SK-N-SH treated with all-trans-retinoic acid at 6 μM for 48 hours (cell line): ENCODE measurements around the gene URB1.

ENCODE experiments used
- ARNTL ChIP-seq: fragments of 450-650 bp; formaldehyde crosslinking; IDR thresholded peaks from 2 replicates; pipeline ENCODE4 v1.5.0; 2020; ENCODE audit warnings: low read depth, mild to moderate bottlenecking, moderate library complexity, borderline replicate concordance
- BACH2 ChIP-seq: fragments of 250-450 bp; sonication (Bioruptor Pico); IDR thresholded peaks from 2 replicates; pipeline ENCODE4 v1.9.0; 2021; ENCODE audit warnings: mild to moderate bottlenecking, borderline replicate concordance
- CSDC2 ChIP-seq: fragments of 250-450 bp; sonication (Bioruptor Pico); IDR thresholded peaks from 2 replicates; pipeline ENCODE4 v1.5.0; 2020; ENCODE audit warnings: mild to moderate bottlenecking, moderate library complexity
- ESRRG ChIP-seq: fragments of 250-450 bp; sonication (Bioruptor Pico); IDR thresholded peaks from 2 replicates; pipeline ENCODE4 v1.6.1; 2021; ENCODE audit warnings: mild to moderate bottlenecking
- ISL1 ChIP-seq: fragments of 250-450 bp; sonication (Bioruptor Pico); IDR thresholded peaks from 2 replicates; pipeline ENCODE4 v2.1.2; 2022; ENCODE audit warnings: mild to moderate bottlenecking, moderate library complexity
- RARB ChIP-seq: fragments of 250-450 bp; sonication (Bioruptor Pico); IDR thresholded peaks from 2 replicates; pipeline ENCODE4 v1.8.0; 2021; ENCODE audit warnings: mild to moderate bottlenecking, moderate library complexity
- SNAI2 ChIP-seq: fragments of 250-450 bp; sonication (Bioruptor Pico); IDR thresholded peaks from 2 replicates; pipeline ENCODE4 v1.5.0; 2020; ENCODE audit warnings: mild to moderate bottlenecking, moderate library complexity
- TCF4 ChIP-seq: fragments of 250-450 bp; sonication (Bioruptor Pico); IDR thresholded peaks from 2 replicates; pipeline ENCODE4 v1.8.0; 2021; ENCODE audit warnings: mild to moderate bottlenecking, moderate library complexity, borderline replicate concordance
- ZC3H10 ChIP-seq: fragments of 250-450 bp; sonication (Bioruptor Pico); IDR thresholded peaks from 2 replicates; pipeline ENCODE4 v1.5.1; 2021; ENCODE audit warnings: mild to moderate bottlenecking, moderate library complexity
- ZFP3 ChIP-seq: fragments of 250-450 bp; sonication (Bioruptor Pico); IDR thresholded peaks from 2 replicates; pipeline ENCODE4 v1.5.0; 2020; ENCODE audit warnings: mild to moderate bottlenecking, moderate library complexity
- TF ChIP-seq, protein P1 (sequence below): fragments of 250-450 bp; sonication (Bioruptor Pico); IDR thresholded peaks from 2 replicates; pipeline ENCODE4 v1.5.1; 2020; ENCODE audit warnings: low read depth, mild to moderate bottlenecking, moderate library complexity
- TF ChIP-seq, protein P2 (sequence below): fragments of 250-450 bp; sonication (Bioruptor Pico); IDR thresholded peaks from 2 replicates; pipeline ENCODE4 v1.8.0; 2020; ENCODE audit warnings: mild to moderate bottlenecking, moderate library complexity, borderline replicate concordance
- TF ChIP-seq, protein P3 (sequence below): fragments of 250-450 bp; sonication (Bioruptor Pico); IDR thresholded peaks from 2 replicates; pipeline ENCODE4 v1.5.0; 2020; ENCODE audit warnings: mild to moderate bottlenecking, moderate library complexity

DNA sequence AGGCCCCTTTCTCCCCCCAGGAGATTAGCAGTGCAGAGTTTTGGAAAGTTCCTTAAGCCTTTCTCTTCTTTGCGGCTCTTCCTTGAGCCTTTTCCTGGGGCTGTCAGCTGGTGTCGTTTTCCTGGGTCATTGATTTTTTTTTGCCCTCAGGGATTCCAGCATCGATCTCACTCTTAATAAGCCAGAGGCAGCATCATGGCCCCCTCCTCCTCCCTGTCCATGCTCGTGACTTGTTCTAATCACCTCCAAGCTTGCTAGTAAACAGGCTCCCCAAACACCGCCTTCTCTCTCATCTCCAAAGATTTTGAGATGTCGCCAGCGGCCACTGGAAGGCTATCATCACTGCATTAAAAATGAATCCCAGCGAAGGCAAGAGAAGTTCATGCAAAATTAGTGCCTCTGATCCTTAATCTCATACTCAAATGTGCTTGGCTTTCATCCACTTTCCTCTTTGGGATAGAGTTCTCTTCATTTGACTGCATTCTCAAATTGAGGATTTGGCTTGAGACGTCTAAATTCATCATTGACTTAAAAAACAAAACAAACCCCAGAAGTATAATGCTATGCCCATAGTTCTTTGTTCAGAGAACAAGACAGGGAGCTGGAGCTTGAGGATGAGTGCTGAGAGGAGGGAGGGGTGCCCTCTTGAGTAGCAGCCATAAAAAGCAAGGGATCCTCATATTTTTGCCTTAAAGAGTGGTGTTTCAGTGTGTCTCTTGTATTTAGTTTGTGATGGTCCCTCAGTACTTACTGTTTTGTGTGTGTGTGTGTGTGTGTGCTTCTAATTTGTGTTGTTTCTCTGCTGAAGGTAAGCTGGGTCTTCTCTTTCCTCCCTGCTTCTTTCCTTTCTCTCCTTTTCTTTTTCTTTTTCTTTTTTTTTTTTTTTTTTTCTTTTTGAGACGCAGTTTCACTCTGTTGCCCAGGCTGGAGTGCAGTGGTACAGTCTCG is 22.9 kb upstream of the URB1 start:
- TF ChIP-seq ZC3H10, result no peak
- TF ChIP-seq TCF4 (CRISPR knock-in tag), result no peak
- TF ChIP-seq, protein P1, sequence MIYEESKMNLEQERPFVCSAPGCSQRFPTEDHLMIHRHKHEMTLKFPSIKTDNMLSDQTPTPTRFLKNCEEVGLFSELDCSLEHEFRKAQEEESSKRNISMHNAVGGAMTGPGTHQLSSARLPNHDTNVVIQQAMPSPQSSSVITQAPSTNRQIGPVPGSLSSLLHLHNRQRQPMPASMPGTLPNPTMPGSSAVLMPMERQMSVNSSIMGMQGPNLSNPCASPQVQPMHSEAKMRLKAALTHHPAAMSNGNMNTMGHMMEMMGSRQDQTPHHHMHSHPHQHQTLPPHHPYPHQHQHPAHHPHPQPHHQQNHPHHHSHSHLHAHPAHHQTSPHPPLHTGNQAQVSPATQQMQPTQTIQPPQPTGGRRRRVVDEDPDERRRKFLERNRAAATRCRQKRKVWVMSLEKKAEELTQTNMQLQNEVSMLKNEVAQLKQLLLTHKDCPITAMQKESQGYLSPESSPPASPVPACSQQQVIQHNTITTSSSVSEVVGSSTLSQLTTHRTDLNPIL (CRISPR knock-in tag), result no peak
- no peak for TF ChIP-seq ZFP3 (CRISPR knock-in tag)
- TF ChIP-seq, protein P2, sequence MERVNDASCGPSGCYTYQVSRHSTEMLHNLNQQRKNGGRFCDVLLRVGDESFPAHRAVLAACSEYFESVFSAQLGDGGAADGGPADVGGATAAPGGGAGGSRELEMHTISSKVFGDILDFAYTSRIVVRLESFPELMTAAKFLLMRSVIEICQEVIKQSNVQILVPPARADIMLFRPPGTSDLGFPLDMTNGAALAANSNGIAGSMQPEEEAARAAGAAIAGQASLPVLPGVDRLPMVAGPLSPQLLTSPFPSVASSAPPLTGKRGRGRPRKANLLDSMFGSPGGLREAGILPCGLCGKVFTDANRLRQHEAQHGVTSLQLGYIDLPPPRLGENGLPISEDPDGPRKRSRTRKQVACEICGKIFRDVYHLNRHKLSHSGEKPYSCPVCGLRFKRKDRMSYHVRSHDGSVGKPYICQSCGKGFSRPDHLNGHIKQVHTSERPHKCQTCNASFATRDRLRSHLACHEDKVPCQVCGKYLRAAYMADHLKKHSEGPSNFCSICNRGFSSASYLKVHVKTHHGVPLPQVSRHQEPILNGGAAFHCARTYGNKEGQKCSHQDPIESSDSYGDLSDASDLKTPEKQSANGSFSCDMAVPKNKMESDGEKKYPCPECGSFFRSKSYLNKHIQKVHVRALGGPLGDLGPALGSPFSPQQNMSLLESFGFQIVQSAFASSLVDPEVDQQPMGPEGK, result no peak
- TF ChIP-seq SNAI2 (CRISPR knock-in tag), result no peak
- TF ChIP-seq ESRRG (CRISPR knock-in tag), result no peak
- no peak for TF ChIP-seq RARB (CRISPR knock-in tag)
- no peak for TF ChIP-seq ARNTL
- TF ChIP-seq BACH2, result no peak
- TF ChIP-seq ISL1 (CRISPR knock-in tag), result no peak
- no peak for TF ChIP-seq CSDC2 (CRISPR knock-in tag)
- TF ChIP-seq, protein P3, sequence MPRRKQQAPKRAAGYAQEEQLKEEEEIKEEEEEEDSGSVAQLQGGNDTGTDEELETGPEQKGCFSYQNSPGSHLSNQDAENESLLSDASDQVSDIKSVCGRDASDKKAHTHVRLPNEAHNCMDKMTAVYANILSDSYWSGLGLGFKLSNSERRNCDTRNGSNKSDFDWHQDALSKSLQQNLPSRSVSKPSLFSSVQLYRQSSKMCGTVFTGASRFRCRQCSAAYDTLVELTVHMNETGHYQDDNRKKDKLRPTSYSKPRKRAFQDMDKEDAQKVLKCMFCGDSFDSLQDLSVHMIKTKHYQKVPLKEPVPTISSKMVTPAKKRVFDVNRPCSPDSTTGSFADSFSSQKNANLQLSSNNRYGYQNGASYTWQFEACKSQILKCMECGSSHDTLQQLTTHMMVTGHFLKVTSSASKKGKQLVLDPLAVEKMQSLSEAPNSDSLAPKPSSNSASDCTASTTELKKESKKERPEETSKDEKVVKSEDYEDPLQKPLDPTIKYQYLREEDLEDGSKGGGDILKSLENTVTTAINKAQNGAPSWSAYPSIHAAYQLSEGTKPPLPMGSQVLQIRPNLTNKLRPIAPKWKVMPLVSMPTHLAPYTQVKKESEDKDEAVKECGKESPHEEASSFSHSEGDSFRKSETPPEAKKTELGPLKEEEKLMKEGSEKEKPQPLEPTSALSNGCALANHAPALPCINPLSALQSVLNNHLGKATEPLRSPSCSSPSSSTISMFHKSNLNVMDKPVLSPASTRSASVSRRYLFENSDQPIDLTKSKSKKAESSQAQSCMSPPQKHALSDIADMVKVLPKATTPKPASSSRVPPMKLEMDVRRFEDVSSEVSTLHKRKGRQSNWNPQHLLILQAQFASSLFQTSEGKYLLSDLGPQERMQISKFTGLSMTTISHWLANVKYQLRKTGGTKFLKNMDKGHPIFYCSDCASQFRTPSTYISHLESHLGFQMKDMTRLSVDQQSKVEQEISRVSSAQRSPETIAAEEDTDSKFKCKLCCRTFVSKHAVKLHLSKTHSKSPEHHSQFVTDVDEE (CRISPR knock-in tag), result no peak
